GM03348 (cell line): ENCODE measurements around the gene CD101.

Experiments used
- DNase-seq: peaks from one replicate; pipeline ENCODE4 v3.0.0; 2012; ENCODE audit warnings: low spot score

The CD101 gene

DNA sequence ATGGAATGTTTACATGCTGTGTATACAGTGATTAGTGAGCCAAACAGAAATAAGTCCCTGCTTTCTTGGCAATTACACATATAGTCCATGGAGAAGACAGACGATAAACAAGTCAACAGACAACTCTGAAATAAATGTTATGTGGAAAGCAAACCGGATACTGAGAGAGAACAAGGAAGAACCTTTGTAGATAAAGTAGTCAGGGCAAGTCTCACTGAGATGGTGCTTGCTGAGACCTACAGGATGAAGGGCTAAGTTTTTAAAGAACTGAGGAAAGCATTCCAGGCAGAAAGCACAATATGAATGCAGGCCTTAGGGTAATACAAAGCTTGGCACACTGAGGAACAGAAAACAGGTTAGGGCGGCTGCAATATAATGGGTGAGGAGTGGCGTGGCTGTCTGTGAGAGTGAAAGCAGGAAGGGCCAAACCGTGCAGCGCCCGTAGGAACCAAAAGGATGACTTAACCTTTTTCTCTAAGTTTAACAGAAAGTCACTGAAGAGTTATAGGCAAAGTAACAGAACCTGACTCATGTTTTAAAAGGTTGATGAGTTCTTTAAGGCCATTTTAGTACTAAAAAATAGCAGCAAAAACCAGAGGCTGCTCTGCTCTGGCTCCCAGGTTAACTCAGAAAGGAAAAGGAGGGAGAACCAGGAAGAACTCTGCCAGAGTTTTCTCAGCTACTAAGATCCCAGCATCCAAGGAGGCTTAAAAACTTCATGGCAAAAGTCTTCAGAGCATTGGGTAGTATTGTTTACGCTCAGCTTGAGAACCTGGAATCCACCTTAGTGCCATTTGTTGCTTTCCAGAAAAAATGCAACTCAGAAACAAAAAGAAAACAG is 49.9 kb downstream of the CD101 start:
- DNase-seq: peak; percentile 11

- no peak for DNase-seq
Observed at GRCh38 chr1:117054068-117054467, 52.5 kb downstream of the CD101 start.

DNA sequence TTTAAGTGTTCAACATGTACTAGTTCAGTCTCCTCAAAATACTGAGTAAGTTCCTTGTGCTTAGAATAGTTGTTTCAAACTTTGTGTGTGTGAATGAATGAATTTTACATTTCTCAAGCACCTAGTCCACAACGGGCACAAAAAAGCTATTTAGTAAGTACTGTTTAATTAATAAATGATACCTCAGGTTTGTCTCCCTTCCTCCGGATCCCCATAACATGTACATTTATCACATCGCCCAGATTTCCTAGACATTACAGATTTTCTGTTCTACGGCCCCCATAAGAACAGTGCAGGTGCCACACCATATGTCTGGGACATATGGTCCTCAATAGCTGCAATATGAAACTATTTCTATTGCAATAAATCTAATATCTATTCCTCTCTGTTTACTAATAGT is 57.2 kb downstream of the CD101 start:
- DNase-seq: no peak

GRCh38 chr1:117059334-117059677 is 57.7 kb downstream of the CD101 start:
- peak; percentile 4 for DNase-seq

- DNase-seq: peak; percentile 99
Observed at GRCh38 chr1:117059678-117060440, 58.3 kb downstream of the CD101 start, which contains the start of gene TTF2. TTF2 (plus strand) TSS chr1:117060326; CDS start chr1:117060347, 21 bp downstream.

DNA sequence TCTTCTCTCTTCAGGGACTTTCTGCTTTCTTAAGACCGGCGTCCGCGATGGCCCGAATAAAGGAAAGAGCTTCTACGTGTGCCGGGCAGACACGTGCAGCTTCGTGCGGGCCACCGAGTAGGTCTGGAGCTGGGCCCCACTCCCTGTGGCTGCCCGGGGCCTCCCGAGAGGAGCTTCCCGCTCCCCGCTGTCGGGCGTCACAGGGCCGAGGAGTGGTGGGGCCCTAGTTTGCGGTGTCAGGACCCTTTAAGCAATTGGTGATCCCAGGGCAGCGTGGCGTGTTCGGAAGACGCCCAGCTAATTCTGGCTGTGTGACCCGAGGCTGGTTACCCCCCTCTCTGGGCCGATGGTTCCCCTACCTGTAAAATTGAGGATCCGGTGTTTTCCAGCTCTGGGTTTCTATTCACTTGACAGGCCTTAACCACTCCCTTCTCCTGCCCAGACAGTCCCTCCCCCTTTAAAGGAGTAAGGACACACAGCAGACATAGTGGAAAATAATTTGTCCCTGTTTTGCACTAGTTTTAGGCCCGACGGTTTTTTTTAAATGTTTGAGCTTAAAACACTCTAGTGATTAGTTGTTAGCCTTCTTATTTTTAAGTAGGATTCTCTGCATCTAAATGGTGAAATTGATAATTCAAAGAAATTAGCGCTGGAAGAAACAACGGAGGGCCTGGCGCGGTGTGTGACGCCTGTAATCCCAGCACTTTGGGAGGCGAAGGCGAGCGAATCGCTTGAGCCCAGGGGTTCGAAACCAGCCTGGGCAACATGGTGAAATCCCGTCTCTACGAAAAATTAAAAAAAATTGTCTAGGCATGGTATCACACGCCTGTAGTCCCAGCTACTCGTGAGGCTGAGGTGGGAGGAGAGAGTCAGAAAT is 59.1 kb downstream of the CD101 start:
- DNase-seq: peak; percentile 58

DNA sequence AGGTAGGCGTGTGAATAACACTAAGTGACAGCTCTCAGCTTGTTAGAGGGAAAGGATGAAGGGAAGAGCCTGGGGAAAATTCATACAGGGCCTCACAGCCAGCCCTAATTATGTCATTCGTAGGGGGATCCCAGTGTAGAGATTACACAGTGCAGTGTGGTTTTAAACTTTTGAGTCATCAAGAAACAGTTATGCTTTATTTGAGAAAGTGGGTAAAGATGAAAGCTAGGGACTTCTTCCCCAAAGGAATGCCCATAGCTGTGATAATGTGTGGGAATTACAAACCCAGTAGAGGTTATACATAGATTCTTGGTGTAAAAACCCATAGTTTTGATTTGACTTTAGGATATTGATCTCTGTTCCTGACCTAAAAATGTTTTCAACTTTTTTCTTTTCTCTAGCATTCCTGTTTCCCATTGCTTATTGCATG is 60.4 kb downstream of the CD101 start:
- peak; percentile 38 for DNase-seq

DNA sequence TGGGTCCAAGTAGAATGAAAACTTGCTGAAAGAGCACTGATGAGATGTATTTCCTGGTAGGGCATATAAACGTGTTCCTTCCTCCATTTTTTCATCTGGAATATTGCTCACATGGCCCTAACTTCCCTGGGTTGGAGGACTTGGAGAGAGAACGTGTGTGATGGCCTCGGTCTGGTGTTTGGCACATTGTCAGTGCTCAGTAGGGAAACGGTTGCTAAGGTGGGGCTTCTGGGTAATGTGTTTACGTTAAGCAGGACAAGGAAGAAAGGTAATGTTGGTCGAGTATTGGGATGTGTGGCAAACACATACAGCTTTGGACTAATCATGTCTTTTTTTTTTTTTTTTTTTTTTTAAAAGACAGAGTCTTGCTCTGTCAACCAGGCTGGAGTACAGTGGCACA is 64.8 kb downstream of the CD101 start:
- DNase-seq: no peak

GRCh38 chr1:117067533-117068370 is 66.2 kb downstream of the CD101 start:
- peak; percentile 75 for DNase-seq

- DNase-seq: no peak
Observed at GRCh38 chr1:117068580-117068979, 67.0 kb downstream of the CD101 start.

DNA sequence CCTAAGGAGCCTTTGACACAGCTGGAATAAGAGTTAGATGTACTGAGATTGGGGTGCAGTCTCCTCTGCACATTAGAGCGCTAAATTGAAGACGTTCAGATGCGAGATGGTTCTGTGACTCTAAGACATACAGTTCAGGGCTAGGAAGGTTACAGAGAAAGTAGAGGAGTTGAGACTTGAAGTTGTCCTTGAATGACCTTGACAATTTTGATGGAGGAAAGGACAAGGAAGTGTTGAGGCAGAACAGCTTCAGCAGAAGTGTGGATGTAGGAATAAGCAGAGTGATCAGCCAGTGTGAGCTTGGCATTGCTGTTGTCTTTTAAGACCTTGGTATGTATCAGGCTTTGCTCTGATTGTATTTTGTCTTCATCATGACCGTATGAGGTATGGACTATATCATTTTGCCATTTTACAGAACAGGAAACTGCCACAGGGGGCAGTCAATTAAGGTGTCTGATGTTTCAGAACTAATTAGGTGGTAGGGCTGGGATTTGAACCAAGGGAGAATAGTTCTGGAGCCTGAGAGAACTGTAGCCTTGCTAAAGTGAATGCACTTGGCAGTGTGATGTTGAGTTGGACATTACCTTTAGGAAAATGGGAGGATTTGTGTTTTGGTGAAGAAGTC is 67.8 kb downstream of the CD101 start:
- no peak for DNase-seq

- DNase-seq: no peak
Observed at GRCh38 chr1:117070124-117070523, 68.6 kb downstream of the CD101 start.

DNA sequence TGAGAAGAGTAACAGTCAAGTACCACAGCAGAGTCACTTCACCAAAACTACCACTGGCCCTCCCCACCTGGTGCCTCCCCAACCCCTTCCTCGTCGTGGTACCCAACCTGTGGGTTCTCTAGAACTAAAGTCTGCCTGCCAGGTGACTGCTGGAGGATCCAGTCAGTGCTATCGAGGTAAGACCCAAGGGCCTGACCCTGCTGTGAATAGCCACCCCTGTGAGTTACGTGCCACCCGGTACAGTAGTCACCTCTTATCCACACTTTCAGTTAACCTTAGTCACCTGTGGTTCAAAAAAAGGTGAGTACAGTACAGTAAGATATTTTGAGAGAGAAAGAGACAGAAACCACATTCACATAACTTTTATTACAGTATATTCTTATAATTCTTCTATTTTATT is 75.1 kb downstream of the CD101 start:
- DNase-seq: no peak

DNA sequence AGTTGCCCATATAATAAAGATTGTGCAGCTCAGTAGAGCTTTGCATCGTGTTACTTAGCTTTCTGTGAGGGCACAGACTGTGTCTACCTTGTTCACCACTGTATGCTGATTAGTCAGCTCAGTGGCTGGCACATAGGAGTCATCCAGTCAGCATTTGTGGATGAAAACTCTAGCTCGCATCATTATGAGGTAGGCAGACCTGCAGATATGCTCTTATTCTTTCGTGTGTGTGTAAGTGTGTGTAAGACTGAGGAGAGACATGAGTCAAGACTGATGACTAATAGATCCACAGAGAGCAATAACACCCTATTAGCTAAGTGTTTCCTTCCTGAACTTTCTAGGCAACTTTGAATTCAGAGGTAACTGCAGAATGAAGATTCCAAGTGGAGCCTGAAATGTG is 75.7 kb downstream of the CD101 start:
- DNase-seq: peak; percentile 69

DNA sequence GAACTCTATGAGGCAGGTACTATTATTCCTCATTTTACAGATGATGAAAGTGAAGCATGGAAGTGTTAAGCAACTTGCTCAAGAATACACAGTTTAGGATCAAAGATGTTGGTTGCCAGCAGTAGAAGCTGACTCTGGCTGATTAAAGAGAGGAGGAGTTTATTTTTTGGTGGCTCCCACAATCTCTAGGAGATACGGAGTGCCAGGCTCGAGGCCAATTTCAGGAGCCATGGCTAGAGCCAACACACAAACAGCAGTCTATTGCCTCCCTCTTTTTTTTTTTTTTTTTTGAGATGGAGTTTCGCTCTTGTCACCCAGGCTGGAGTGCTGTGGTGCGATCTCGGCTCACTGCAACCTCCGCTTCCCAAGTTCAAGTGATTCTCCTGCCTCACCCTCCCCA is 78.2 kb downstream of the CD101 start:
- no peak for DNase-seq

- no peak for DNase-seq
Observed at GRCh38 chr1:117084231-117084630, 82.7 kb downstream of the CD101 start.
